ENCODE results near the gene SDK1. TPM values are rescaled to one million over a fixed set of nuclear protein-coding genes. Genes with fewer than 3 reads are reported as not detected.

SDK1 gene
- total and polyA plus RNA-seq, 2 of the 8 experiments (the other 6 are each of a cell fraction or from before 2014, with no cell fraction given): 3.3 to 7.2 TPM

GRCh38 chr7:3821488-3821887, 520.4 kb downstream of the SDK1 start (continued):
- TF ChIP-seq, protein P1, sequence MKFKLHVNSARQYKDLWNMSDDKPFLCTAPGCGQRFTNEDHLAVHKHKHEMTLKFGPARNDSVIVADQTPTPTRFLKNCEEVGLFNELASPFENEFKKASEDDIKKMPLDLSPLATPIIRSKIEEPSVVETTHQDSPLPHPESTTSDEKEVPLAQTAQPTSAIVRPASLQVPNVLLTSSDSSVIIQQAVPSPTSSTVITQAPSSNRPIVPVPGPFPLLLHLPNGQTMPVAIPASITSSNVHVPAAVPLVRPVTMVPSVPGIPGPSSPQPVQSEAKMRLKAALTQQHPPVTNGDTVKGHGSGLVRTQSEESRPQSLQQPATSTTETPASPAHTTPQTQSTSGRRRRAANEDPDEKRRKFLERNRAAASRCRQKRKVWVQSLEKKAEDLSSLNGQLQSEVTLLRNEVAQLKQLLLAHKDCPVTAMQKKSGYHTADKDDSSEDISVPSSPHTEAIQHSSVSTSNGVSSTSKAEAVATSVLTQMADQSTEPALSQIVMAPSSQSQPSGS (IDR thresholded peaks at IDR 0.05; ENCODE audit: low read length): no peak
- TF ChIP-seq EGR1 (IDR thresholded peaks at IDR 0.05; ENCODE audit: borderline replicate concordance, low read depth, low read length) (no peak), CEBPB (IDR thresholded peaks at IDR 0.05; ENCODE audit: low read depth, low read length) (no peak), SRF (IDR thresholded peaks at IDR 0.05; ENCODE audit: low read depth, low read length) (no peak), EZH2 (IDR thresholded peaks at IDR 0.05; ENCODE audit: low read depth, low read length, severe bottlenecking) (no peak), CBX8 (IDR thresholded peaks at IDR 0.05; ENCODE audit: borderline replicate concordance, low read depth, low read length) (no peak), SP2 (IDR thresholded peaks at IDR 0.05; ENCODE audit: low read length) (no peak), KDM4A (IDR thresholded peaks at IDR 0.05; ENCODE audit: low read depth, low read length, severe bottlenecking) (no peak)
